Hematopoietic multipotent progenitor cell treated with erythropoietin and hydrocortisone succinate and interleukin-3 and kit ligand, for 4 days (in vitro differentiated cells): Measurements from ENCODE around the gene NME4.
A peak's percentile ranks its signal among the peaks of the same experiment; 100 is the strongest.
"Not testable (repeated sequence)": the region's sequence is repeated elsewhere in the genome, so short reads cannot be mapped to it uniquely, and the experiment has no call there.

Experiments used
- DNase-seq: peaks from one replicate; pipeline ENCODE4 v3.0.0-alpha.2; 2015

Gene NME4

DNA sequence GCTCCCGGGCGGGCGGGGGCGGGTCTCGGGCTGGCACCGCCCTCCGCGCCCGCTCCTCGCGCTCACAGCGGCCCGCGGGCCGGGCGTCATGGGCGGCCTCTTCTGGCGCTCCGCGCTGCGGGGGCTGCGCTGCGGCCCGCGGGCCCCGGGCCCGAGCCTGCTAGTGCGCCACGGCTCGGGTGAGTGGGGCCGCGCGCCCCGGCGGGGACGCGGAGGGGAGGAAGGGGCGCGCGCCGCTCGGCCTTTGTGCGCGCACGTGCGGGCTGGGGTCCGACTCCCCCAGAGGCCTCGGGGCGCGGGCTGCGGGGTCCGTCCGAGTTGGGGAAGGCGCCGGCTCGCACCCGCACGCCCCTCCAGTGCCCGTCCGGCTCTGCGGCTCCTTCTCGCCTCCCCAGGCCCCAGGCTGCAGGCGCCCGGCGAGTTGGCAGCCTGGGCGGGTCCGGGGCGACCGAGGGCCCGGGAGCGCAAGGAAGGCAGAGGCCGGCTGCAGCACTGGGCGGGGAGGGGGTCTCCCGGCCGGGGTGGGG is at the start of gene NME4:
Gene NME4, plus strand, starts transcription at position 65 of the 527 bp plus-strand sequence. Its CDS starts 24 bp downstream, at position 89.
- peak; percentile 70 for DNase-seq

DNA sequence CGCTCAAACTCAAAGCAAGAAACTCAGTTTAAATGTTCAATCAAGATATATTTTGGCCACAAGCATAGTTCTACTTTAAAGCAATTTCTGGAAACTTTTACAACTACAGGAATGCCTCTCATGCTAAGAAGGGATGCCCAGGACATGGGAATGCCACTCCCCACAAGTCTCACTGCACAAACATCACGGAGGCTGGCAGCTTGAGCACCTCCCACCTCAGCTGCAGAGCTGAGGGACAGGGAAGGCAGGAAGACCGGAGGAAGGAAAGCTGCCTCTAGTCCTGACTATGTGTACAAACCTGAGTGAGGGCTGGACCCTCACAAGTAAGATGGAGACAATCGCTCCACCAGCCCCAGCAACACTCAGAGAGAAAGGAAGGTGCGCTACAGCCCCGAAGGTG is 49.8 kb upstream of the NME4 start:
- no peak for DNase-seq

DNA sequence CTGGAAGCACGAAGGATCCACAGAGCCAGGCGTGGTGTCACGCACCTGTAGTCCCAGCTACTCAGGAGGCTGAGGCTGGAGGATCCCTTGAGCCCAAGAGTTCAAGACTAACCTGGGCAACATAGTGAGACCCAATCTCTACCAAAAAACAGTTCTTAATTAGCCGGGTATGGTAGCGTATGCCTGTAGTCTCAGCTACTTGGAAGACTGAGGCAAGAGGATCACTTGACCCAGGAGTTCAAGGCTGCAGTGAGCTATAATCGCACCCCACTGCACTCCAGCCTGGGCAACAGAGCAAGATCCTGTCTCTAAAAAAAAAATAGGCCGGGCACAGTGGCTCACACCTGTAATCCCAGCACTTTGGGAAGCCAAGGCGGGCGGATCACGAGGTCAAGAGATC is 48.5 kb upstream of the NME4 start:
- not testable (repeated sequence) for DNase-seq

DNA sequence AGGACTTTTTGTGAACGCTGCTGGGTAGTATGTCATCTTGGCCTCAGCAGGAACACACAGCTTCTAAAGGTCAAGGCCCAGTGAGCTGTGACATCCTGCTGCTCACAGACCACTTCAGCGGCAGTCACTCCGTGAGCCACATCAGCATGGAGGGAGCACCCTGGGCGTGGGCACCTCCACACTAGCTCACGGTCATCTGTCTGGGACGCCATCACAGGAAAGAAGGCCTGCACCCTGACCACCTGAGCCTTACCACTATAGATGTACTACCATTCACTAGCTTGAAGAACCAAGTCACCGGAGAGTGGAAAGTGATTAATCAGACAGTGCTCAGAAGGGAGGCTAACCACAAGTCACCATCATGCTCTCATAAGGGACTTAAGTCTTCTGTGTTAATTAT is 47.8 kb upstream of the NME4 start:
- no peak for DNase-seq

DNA sequence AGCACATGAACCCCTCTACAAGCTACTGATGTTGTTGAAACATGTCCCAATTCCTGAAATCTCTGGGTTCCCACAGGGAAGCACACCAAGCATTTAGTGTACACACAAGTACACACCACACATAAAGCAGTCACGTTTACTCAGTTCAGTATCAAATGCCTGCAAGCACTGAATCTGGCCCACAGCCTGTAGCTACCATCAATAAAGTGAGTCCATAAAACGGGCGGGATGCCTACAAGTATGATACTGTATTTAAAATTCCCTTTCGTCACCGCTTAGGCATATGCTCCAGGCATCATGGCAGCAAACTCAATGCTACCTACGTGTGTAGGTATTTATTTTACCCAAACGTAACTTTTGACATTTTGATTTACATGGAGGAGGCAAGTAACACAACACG is 46.8 kb upstream of the NME4 start:
- DNase-seq: no peak

DNA sequence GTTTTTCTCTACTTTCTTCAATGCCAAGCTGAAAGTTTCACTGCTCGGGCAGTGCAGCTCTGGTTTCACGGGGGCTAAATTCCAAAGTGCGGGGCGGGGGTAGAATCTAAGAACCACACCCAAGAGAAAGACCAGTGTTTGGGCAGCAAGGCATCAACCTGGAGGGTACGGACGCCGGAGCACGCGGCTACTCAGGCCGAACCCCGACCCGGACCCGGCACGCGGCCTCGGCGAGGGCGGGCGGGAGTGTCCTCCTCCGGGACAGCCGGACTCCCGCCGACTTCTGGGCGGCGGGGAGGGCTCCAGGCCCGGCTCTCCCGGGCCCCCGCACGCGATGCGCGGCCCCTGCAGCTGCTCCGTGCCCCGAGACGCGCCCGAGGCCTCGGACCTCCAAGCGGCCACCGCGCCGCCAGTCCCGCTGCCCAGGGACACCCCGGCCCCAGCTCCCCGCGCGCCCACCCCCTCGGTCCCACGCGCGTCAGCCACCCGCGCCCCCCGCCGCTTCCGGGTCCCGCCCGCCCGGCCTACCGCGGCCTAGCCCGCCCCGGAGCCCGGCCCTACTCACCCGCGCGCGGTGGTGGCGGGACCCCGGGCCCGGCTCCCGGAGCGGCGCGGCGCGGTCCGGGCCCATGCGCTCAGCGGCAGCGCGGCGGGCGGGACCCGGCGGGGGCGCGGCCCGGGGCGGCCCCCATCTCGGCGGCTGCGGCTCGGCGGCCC is 45.0 kb upstream of the NME4 start:
- DNase-seq: peak; percentile 53

DNA sequence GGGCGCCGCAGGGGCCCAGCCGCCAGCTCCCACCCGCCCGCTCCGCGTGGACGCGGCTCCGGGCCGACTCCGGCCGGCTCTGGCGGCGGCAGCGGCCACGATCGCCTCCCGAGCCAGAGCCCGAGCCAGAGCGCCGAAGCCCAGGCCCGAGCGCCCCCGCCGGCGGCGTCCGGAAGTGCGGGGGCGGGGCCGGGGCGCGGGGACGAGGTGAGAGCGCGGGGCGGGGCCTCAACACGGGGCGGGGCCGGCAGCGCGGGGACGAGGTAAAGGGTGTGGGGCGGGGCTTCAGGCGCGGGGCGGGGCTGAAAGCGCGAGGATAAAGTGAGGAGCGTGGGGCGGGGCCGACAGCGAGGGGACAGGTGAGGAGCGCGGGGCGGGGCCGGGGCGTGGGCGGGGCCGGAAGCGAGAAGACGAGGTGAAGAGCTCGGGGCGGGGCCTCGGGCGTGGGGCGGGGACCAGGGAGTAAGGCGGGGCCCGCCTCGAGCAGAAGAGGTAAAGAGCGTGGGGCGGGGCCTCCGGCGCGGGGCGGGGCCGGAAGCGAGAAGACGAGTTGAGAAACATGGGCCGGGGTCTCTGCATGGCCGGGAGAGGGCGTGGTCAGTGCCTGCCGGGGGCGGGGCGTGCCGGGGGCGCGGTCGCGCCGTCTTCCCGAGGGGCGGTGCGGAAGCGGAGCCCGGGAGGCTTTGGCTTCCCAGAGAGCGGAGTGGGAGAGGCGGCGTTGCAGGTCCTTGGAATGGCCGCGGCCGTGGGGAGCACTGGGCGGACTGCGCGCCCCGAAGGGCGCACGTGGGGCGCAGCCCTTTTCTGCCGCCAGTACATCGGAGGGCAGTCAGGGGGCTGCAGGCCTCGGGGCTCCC is 44.2 kb upstream of the NME4 start, which contains the start of gene AXIN1:
Gene AXIN1, minus strand, starts transcription at position 177 of the 857 bp plus-strand sequence. CDS start 5,698 bp downstream, outside the sequence.
- peak; percentile 99 for DNase-seq

DNA sequence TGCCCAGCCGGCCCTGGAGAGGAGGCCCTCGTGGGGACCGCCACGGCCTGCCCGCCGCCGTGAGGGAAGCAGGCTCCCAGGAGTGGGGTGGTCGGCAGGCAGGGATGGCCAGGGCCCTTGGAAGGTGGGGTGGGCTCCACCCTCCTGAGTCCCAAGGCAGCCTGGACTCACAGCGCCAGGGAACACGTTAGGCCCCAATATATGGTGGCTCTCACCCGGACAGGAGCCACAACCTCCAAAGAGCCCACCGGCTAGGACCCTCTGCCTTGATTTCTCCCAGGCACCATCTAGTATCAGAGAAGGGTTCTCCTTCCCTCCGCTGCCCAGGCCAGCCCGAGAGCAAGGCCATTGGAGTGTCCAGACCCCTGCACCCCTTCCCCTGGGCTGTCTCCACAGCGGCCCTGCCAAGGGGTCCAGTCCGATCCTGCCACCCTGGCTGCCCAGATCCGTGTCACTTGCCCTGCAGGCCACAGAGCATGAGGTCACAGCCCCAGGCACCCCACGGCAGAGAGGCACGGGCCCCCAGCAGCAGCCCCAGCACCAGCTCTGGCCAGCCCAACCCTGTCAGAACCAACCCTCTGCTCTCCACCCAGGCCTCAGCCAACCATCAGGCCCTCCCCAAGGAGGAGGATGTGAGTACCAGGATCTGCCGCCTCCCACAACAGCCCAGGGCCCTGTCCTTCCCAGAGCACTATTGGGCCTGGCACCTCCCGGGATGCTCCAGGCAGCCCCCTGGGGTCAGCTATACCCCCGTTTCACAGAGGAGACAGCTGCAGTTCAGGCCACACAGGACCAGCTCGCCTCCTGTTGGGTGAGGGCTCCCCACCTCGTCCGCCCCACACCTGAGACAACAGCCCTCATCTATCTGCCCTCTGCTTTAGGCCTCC is 43.4 kb upstream of the NME4 start:
- no peak for DNase-seq

DNA sequence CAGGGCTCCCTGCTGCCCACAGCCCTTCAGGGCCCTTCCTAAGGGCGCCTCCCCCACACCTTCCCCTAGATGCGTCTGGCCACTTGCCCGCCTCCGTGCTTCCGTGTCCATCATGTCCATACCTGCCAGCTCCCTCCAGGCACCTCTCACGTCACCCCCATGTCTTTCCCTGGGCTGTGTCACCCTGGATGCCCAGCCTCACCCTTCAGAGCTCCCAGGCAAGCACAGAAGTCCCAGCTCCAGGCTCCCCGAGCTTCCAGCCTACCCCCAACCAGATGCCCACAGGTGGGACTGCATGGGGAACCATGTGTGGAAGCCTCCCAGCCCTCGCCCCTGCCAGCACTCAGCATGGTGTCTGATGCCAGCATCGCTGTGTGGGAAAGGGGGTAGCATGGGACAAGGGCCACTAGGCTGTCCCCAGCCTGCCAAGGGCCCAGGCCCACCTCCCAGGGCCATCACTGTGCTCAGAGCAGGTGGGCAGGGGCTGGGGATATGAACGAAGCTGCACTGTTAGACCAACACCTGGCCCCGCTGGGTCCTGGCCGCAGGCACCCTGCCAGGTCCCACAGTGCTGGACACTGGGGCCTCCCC is 42.6 kb upstream of the NME4 start:
- DNase-seq: no peak

DNA sequence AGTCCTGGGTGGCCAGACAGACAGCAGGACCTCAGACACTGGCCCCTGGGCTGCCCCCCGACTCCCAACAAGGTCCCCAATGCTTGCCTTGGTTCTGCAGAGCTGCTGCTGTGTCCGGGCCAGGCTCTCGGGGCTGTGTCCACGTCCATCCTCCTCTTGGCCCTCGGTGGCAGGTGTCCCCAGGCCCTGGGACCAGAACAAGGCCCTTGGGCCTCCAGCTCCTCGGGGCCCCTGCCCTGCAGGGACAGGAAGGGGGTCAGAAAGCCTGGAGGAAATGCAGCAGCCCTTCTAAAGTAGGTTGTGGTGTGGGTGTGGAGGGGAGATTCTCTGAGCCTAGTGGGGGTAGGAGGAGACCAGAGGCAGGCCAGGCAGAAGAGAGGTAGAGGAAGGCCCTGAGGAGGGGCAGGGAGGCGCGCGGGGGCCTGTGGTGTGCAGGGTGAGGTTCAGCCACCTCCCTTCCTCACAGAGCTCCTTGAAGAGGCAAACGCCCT is 42.0 kb upstream of the NME4 start:
- peak; percentile 66 for DNase-seq

DNA sequence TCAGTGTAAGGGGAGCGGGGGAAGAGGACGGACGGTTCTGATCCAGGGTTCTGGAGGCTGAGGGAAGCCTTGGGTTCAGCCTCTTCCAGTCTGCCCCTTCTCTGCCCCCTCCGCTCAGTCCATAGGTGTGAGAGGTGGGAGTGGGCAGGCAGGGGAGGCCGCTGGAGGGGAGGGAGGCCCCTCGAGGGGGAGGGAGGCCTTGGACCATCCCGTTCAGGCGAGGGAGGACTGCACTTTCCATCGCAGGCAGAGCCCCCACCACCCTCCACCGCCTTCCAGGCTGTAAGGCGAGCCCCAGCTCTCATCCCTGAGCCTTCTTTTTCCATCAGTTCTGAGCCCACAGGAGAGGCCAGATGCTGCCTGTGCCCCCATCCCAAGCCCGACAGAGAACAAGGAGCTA is 40.3 kb upstream of the NME4 start:
- no peak for DNase-seq

DNA sequence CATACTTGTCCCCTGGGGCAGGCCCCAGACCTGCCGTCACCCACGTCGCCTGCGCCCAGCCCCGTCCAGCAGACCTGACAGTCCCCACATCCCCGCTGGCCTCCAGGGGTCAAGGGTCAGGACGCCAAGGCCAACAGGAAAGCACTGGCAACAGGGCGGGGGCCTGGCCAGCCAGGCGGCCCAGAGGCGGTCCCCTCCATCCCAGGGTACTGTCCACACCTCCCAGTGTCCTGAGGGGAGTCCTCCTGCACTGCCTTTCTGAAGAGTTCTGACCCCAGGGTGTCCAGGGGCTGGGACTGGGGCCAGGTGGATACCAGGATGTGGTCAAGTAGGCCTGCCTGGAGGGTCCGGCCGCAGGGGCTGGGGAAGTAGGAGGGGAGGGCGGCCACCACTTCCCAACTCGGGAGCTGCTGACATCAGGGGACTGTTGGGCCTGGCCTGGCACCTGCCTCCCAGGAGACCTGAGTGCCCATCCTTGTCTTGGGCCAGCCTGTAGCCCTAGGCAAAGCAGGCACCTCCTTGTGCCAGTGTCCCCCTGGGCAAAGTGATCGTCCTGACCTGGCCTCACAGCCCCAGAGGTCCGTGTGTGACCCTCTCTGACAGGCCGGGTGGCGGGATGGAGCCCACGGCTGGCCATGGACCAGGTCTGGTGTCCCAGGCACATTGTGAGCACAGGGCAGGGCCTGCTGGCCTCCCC is 37.8 kb upstream of the NME4 start:
- no peak for DNase-seq

DNA sequence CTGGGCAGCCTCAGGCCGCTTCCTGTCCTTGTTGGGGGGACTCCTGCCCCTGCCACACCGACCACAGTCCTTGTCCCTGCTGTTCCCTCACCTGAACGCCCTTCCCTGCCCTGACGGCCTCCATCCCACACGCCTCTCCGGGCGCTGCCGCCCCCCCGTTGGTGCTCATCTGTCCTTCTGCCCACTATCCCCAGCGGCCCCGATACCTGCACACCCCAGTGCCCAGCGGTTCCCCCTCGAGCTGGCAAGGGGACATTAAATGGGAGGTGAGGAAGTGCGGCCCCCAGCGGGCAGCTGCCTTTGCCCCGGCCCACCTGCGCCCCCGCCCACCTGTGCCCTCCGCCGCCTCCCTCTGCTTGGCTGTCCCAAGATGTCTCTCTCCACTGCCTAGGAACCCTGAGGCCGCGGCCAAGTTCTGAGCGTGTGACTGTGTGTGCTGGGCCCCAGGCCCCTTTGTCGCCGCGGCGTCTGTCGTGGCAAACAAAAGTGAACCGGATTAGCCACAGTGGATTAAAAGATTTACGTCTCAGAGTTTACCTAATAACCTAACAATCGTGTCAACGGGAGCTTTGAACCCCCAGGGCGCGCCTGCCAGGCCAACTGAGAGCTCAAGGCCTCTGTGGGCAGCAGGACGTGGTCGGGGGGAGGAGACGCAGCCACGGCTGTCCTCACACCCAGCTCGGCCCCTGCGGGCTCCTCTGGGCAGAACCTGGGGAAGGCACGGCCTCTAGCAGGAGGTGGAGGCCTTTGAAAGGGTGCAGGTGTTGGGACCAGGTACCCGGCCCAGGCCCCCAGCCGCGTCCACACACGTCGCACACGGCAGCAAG is 36.9 kb upstream of the NME4 start:
- no peak for DNase-seq

DNA sequence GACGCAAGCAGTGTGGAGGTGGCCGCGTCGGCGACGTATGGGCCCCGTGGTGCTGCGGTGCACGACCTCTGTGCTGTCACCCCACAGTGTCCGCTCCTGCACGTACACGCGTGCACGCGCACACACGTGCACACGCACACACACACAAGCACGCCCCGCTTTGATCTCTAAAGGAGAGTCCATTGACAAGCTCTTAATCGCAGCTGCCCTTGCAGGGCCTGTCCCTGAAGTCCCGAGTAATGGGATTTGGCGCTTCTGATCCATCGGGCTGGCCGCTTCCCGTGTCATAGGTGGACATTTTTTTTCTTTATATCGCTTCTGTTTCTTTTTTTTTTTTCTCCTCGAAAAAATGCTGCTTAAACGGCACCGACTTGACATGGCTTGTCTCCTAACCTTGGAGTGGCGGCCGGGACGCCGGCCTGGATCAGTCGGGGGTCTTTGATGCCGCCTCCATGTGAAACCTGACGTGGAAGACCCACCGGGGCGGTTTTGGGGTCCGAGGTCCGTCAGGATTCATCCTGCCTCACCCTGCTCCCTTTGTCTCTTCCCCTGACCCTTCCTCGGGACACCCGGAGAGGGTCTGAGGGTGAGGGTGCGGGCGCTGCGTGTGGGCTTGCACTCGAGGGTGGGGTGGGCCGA is 36.2 kb upstream of the NME4 start:
- no peak for DNase-seq

DNA sequence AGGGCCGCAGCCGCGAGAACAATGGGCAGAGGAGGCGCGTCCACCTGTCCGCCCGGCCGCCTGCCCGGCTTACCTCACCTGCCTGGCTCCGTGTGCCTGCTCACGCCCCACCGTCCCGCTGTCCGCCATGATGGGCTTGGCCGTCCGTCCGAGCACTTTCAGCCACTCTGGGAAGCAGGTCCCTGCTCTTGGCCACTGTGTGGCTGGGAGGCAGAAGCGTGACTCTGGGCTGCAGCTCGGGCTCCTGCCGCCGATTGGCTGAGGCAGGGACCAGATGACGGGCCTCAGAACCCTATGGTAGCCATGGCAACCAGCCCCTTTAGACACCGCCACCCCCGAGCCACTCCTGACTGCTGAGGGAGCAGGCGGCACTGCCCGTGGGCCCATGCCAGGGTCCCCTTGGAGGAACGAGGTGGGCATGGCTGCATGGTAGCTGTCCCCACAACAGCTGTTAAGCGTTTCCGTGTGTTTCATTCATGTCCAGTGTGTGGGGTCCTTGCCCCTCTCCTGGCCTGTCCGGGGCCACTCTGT is 35.6 kb upstream of the NME4 start:
- no peak for DNase-seq

DNA sequence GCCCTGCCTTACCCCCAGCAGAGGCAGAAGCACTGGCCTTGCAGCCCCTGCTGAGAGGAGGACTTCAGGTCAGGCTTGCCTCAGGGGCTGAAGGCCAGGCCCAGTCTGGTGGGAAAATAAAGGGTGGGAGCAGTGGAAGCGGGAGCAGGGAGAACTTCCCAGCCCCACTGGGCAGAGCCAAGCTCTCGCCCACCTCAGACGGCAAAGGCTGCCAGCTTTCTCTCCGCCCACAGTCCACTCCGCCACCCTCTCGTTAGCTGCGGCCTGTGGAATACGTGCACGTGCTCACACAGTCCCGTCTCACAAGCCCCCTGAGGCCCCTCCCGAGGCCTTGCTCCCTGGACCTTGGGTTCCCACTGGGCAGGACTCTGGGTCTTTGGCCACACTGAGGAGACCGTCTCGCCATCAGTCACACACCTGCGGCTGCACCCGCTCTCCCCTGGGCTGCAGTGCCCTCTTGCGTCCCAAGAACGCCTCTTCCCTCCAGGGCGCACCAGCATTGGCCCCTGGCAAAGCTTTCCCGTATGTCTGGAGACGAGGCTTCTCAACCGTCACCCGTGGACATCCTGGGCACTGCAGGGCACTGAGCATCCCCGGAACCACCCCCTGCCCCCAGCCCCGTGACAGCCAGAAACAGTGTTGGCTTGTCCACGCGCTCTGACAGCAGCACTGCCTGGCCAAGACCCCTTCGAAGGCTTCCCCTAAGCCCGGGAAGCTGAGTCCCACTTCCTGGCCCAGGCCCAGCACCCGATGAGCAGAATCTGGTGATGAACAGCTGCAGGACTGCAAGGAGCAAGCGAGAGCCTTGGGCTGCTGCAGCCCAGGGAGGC is 34.9 kb upstream of the NME4 start:
- DNase-seq: peak; percentile 91

DNA sequence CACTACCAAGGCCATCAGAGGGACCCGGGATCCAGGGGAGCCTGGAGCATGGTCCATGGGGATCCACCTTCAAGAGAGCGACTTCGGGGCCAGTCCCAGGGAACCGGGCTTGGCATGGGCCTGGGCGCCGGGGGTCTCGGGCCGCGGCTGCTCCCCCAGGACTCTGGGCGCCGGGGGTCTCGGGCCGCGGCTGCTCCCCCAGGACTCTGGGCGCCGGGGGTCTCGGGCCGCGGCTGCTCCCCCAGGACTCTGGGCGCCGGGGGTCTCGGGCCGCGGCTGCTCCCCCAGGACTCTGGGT is 34.3 kb upstream of the NME4 start:
- not testable (repeated sequence) for DNase-seq

DNA sequence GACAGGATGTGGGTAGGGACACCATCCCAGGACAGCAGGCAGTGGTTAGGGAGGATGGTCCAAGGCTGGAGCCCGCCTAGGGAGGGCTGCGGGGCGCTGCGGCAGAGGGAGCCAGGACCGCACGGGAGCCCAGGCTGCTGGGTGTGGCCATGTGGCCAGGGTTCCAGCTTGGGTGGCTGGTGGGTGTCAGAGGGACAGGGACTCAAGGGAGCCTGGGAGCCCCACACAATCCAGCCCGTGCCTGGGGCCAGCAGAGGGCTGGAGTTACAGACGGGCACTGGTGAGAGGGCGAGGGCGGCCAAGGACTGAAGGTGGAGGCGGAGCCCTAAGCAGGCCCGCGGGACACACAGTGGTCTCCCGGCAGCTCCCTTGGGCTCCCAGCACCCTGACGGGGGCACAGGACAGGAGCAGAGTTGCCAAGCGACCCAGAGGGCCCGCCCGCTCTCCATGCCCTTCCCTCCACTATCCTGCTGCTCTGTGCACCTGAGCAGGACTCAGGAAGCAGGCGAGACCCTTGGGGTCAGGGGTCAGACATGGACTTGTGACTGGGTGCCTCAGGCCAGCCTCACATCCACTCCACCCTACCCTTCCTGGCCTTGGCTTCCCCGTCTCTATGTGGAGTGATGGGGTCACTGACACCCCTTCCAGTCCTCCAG is 33.8 kb upstream of the NME4 start:
- no peak for DNase-seq
